HG02884 (cell line): Measurements from ENCODE around the gene MRPS22.

Experiments
- ATAC-seq: cut with Tn5 transposase; IDR thresholded peaks from one replicate; pipeline ENCODE4 v1.9.1; 2021; ENCODE audit warnings: mild to moderate bottlenecking, moderate library complexity; ENCODE audit not compliant: unreplicated experiment

MRPS22 gene

GRCh38 chr3:139311557-139311956 lies 32.3 kb upstream of the MRPS22 start:
- ATAC-seq, result no peak

- no peak for ATAC-seq
Measured at GRCh38 chr3:139312416-139312815, 31.4 kb upstream of the MRPS22 start.

DNA sequence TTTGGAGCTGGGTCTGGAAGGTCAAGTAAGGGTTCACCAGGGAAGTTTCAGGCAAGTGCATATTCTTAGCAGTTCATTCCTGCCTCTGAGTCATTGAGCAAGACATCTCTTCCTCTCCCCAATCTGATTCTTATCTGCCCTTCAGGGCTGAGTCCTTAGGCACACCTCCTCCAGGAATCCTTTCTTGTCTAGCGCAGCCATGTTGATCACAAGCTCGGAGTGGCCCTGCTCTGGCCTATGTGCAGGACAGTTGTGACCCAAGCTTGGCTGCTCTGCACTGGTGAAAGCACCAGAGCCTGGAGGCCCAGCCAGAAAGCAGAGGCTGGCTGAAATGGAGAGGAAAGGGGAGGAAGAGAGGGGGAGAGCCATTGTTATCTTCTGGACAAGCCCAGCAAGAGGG lies 30.9 kb upstream of the MRPS22 start:
- no peak for ATAC-seq

- no peak for ATAC-seq
Measured at GRCh38 chr3:139313921-139314320, 29.9 kb upstream of the MRPS22 start.

GRCh38 chr3:139317215-139317614 lies 26.6 kb upstream of the MRPS22 start:
- ATAC-seq, result no peak

DNA sequence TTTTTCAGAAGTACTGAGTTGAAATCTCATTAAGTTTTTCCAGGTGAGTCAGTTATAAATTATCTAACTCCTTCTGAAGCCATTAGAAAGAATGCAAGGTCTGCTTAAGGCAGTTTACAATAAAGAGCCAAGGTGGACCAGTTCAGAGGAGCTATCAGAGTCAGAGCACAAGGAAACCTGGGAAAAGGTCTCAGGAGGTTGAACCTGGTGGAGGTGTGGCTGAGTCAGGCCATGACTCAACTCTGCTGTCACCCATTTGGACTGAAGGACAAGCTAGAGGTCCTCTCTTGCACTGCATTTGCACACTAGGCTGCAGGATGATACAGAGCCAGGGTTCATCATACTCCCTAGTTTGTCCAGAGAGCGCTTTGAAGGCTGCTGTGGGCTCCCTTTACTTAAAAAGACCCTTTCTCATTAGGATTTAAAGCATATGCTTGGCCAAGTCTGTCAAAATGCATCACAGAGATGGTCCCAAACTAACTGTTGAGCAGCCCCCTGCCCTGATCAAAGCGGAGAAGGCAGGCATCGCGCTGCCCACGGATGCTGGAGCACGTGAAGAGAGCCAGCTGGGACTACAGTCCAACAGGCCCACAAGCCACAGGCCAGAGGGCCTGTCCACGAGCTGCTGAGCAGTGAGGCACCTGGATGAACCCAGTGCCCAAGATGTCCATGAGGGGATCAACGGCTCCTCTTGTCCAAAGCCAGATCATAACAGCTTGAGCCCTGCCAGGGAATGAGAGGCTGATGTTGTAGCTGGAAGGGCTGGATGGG lies 26.0 kb upstream of the MRPS22 start:
- no peak for ATAC-seq

- no peak for ATAC-seq
Measured at GRCh38 chr3:139318431-139318816, 25.4 kb upstream of the MRPS22 start.

DNA sequence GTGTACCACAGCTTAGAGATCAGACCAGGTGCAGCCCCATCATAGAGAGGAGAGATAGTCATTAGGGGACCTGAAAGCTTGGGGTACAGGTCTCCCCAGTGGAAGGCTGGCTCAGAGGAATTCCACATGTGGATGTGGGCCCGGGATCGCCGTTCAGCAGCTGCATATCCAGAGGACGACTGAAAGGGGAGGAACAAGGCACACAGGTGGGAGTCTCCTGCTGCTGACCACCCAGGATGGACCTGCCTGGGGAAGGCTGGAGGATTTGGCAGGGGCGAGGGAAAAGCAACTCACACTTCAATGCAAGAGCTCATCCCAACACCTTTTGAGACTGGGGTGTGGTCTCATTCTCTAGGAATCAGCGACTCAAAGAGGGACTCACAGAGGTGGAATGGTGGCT lies 25.0 kb upstream of the MRPS22 start:
- ATAC-seq, result no peak

DNA sequence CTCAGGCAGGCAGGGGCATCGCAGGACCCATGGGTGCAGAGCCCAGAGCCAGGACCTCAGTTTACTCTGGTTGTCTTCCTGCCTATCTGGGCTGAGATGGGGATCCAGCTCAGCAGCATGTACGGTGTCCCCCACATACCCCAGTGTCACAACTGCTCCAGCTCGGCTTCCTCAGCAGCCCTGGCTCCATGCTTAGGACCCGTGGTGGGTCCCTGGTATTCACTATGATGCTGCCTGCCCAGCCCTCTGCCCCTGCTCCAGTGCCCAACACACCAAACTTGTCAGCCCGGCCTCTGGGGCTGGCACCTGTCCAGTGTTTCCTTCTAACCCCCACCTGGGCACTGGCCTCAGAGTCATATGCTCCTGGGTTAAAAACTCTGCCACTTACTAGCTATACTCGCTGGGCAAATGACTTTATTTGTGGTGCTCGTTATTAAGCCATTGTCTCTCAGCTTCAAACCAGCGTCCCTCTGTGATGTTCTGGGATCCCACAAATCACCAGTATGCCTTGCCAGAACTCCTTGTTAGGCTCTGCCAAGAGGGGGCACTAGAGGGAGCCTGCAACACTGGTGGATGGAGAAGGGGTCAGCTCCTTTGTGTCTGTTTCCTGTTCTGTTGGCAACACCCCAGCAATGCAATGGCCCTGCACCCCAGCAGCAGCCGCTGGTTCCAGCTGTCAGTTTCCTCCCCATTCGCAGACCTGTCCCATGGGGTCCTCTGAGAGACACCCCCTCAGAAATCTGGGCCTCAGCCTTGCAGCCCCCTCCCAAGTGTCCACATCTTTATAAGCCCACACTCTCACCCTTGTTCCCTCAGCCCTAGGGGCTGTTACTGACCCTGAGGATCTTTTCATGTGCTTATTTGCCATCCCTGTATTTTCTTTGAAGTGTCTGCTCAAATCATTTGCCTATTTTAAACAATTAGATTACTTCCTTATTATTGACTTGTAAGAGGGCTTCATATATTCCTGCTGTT lies 24.1 kb upstream of the MRPS22 start:
- no peak for ATAC-seq

DNA sequence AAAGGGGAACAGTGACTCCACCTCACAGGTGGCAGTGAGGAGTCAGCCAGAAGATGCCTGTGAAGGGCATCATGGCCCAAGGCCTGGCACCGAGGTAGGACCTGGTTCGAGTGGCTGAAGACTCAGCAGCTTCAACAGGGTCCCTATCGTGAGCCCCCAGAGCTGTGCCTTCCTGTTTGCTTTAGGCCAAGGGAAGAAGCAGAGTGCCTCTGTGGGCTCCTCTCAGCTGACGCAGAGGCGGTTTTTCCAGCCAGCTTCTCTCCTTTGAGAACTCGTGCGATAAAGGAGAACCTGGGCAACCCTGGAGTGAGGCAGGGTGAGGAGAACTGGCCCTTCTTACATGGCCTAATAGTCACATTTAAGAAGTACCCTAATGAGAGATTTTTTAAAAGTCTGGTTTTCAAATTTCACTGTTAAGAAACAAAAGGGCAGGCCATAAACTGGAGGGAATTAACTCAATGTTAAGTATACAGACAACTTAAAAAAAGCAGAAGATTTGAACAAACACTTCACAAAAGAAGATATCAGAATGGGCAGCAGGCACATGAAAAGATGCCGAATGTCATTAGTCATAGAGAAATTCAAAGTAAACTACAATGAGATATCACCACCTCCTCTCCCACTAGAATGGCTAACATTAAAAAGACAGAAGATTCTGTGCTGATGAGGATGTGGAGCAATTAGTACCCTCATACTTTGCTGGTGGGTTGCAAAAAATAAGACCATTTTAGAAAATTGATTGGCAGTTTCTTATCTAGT lies 23.1 kb upstream of the MRPS22 start:
- no peak for ATAC-seq

DNA sequence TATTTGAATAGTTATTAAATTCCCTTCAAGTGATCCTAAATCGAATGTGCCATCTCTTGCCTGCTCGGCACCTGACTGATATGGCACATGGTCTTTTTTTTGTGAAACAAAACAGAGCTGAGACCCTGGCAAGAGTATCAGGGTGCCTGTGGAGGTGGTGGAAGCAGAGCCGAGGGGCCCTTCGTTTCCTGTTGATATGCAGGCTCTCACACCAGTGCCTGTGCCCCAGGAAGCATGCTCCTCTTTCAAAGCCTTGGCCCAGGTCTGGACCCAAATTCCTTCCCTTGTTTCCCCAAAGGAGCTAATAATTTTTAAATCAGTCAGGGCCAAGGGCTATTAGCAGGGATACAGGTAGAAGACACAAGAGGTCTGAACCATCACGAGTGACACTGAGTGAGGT lies 21.5 kb upstream of the MRPS22 start:
- ATAC-seq, result no peak

DNA sequence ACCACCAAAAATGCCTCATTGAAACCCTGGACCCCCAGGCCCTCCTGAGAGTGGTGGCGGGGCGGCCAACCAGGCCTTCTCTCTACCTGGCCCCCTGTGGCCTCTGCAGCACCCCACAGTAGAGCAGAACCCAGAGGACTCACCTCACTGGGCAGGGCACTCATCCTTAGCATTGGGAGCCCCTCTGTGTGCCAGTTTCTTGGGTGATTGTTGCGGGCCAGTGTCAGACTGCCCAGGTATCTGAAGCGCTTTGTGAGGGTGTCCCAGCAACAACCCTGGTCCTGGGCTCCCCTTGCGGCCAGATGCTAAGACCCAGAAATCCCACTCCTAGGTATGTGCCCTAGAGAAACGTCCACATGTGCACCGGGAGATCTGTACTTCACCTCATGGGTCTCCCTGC lies 20.7 kb upstream of the MRPS22 start:
- ATAC-seq, result no peak

DNA sequence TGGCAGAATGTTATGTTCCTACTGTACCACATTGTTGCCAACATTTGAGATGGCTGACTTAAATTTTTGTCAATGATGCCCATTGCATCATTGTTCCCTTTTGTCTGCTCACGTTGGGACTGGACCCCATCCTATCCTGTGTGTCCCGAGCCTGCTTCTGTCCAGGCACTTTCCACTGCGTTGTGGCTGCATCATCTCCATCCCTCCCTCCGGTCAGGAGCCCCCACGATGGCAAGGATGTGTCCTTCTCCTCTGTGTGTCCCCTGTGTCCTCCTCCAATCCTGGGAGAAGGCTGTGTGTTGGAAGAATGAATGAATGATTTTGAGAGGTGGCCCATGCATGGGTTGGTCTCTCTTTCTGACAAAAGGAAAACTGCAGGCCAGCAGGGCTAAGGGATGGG lies 19.4 kb upstream of the MRPS22 start:
- no peak for ATAC-seq

- no peak for ATAC-seq
Measured at GRCh38 chr3:139325551-139325950, 18.3 kb upstream of the MRPS22 start.

DNA sequence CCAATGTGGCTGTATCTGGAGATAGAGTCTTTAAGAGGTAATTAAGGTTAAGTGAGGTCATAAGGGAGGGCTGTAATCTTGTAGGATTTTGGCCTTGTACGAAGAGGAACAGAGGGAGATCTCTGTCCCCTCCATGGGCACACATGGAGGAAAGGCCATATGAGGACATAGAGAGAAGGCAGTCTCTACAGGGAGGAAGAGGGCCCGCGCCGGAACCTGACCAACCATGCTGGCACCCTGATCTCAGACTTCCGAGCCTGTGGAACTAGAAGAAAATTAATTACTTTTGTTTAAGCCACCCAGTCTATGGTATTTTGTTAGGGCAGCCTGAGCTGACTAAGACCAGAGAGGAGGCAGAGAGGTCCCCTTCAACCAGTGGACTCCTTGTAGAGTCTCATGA lies 17.7 kb upstream of the MRPS22 start:
- no peak for ATAC-seq

DNA sequence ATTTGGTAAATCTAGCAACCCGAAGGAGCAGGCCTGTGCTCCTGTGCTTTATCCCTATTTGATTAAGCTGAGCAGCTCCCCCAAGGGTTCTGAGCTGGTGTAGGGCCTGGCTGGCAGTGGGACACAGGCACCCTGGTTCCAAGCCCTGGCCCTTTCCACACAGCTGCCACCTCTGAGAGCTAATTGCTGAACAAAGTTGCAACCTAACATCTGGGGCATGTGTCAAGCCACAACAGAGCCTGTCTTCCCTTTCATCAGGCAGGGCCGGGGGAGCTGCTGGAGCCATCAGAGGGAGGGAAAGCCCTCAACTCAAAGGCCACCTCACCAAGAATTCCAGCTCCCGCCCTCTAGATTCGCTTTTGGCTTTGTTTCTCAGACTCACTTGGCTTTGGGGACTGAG lies 17.1 kb upstream of the MRPS22 start:
- no peak for ATAC-seq

DNA sequence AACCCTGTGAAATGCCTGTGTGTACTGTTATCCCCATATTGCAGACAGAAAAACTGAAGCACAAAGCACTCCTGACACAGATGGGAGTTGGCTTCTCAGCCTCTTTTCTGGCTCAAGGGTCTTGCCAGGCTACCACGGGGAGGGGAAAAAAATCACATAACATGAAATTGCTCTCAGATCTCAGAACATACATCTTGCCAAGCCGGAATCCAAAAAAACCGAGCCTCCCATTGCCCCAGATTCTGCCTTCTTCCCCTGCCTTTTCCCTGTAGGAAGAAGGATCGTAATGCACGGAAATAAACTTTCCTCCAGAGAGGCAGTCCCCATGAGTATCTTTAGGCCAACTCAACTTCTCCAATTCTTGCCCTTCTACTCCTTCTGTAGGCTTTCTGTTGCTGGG lies 16.6 kb upstream of the MRPS22 start:
- ATAC-seq, result no peak

DNA sequence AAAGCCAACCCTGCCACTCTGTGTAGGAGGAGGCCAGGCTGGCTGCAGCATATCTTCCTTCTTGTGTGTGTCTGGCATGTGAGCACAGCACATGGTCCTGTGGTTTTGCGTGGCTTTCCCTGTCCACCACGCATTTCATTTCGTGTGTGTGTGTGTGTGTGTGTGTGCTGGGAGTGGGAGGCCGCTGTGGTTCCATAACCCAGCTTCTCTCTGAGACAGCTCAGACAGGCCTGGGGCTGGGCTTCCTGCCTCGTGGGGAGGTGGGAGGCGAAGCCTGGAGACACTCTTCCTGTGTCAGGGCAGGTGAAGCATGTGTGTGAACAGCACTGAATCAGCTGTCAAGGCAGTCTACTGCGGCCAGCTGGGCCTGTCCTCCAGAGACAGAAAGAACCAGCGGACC lies 16.0 kb upstream of the MRPS22 start:
- no peak for ATAC-seq

DNA sequence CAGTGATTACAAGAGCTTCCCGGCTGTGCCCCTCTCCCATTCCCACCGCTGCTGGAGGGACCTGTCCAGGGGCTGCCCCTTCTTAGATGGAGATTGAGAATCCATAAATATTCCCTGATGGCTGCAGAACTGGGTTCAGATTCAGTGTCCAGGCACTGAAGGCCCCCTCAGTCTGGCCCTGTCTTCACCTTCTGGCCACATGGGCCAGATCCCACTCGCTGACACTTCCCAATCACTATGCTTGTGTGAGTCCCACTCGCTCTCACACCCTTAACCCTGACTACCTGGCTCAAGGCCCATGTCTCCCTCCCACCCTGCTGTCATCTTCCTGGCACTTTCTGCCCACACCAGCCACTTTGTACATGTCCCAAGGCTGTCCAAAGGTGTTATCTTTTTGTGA lies 15.5 kb upstream of the MRPS22 start:
- no peak for ATAC-seq

DNA sequence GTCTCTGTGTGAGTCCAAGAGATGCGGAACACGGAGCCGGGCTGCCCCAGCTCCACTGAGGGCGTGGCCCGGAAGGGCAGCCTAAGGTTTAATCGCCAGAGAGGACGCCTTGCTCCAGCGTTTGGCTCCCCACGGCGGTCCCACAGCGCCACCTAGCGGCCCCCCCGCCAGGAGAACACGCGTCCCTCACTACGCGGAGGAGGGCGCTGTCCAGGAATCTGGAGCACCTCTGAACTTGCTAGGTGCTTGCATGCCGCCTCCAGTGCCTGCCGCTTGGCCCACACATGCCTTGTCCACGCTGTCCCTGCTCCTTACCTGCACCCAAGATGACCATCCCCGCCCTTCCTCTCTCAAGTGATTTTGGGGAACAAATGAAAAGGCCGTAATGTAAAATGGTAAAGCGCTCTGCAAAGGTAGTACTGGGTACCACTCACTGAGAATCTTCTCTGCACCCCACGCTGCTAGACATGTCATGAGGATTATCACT lies 14.4 kb upstream of the MRPS22 start:
- ATAC-seq, result peak; percentile 98

GRCh38 chr3:139332092-139332491 lies 11.7 kb upstream of the MRPS22 start:
- ATAC-seq, result no peak
